ENCODE results near the gene PHKB.

DNA sequence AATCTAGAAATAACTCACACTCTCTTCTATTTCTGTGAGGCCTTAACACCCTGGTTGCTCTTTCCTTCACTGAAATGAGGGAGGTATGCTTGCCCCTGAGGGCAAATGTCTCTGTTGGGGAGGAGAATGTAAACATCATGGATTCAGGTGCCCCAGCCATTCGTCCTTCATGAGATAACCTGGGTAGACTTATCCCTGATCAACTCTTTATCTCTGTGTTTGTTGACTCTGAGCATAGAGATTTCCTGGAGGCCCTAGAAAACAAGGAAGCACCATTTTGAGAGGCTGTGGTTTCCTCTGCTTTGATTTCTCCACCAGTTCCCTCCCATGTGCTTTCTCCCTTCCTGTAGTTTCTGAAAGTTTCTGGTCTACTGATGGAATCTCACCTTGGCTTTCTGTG, 77.3 kb downstream of the PHKB start:
- TF ChIP-seq, protein P1, sequence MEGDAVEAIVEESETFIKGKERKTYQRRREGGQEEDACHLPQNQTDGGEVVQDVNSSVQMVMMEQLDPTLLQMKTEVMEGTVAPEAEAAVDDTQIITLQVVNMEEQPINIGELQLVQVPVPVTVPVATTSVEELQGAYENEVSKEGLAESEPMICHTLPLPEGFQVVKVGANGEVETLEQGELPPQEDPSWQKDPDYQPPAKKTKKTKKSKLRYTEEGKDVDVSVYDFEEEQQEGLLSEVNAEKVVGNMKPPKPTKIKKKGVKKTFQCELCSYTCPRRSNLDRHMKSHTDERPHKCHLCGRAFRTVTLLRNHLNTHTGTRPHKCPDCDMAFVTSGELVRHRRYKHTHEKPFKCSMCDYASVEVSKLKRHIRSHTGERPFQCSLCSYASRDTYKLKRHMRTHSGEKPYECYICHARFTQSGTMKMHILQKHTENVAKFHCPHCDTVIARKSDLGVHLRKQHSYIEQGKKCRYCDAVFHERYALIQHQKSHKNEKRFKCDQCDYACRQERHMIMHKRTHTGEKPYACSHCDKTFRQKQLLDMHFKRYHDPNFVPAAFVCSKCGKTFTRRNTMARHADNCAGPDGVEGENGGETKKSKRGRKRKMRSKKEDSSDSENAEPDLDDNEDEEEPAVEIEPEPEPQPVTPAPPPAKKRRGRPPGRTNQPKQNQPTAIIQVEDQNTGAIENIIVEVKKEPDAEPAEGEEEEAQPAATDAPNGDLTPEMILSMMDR (IDR thresholded peaks at IDR 0.05), result no peak
- no peak for TF ChIP-seq EZH2 (IDR thresholded peaks at IDR 0.05; ENCODE audit: borderline replicate concordance, insufficient read depth, low read depth, low read length, poor library complexity, severe bottlenecking)

Measured in B cell (primary cell).